PC-3 (cell line): ENCODE data around the gene TRIM37. TPM values are rescaled to one million over a fixed set of nuclear protein-coding genes. Genes with fewer than 3 reads are reported as not detected.

Experiments
- ATAC-seq: fragments of 200-7000 bp; cut with Tn5 transposase; 2 replicates; pipeline ENCODE4 v1.9.1; 2020; ENCODE audit warnings: mild to moderate bottlenecking, moderate library complexity
- BruUV-seq: library from RNA; stranded (reverse); fragments of 400-500 nt; replicated peaks from 2 replicates; lab custom pipeline; 2021; lab: Mats Ljungman, UMichigan
- CTCF ChIA-PET: fragments of 300-600 bp; sonication (Branson Sonifier 250); formaldehyde crosslinking; loops from one replicate; lab custom pipeline; 2022; ENCODE audit warnings: antibody characterized with exemption; lab: Charles Lee
- POLR2A ChIA-PET: fragments of 300-600 bp; sonication (Branson Sonifier 250); formaldehyde crosslinking; loops from one replicate; lab custom pipeline; 2022; ENCODE audit warnings: antibody characterized with exemption; ENCODE audit not compliant: unreplicated experiment; lab: Charles Lee
- DNase-seq: peaks from one replicate; pipeline ENCODE4 v3.0.0-alpha.2; 2015
- H2AFZ ChIP-seq: fragments of 300-600 bp; sonication (generic); 2 replicates; pipeline ENCODE4 v1.6.0; 2016; ENCODE audit warnings: antibody characterized with exemption, low read length
- H3F3A ChIP-seq: fragments of 300-600 bp; sonication (generic); one replicate; pipeline ENCODE4 v1.6.0; 2017; ENCODE audit warnings: antibody characterized with exemption, low read length, control low read depth, mild to moderate bottlenecking; ENCODE audit not compliant: unreplicated experiment
- H3K27ac ChIP-seq: fragments of 300-600 bp; sonication (generic); 2 replicates; pipeline ENCODE4 v1.5.1; 2016; ENCODE audit warnings: mild to moderate bottlenecking, low read length
- H3K27me3 ChIP-seq: fragments of 300-600 bp; sonication (generic); 2 replicates; pipeline ENCODE4 v1.6.1; 2016; ENCODE audit warnings: low read length, mixed read lengths
- H3K36me3 ChIP-seq: fragments of 300-600 bp; sonication (generic); 2 replicates; pipeline ENCODE4 v1.6.1; 2016; ENCODE audit warnings: low read depth, mixed run types, low read length, mixed read lengths
- H3K4me1 ChIP-seq: fragments of 300-600 bp; sonication (generic); 2 replicates; pipeline ENCODE4 v1.5.1; 2016; ENCODE audit warnings: low read length; ENCODE audit not compliant: insufficient read depth
- H3K4me2 ChIP-seq: fragments of 300-600 bp; sonication (generic); 2 replicates; pipeline ENCODE4 v1.6.0; 2016; ENCODE audit warnings: low read length
- H3K4me3 ChIP-seq: fragments of 300-600 bp; sonication (generic); 2 replicates; pipeline ENCODE4 v1.5.1; 2016; ENCODE audit warnings: mild to moderate bottlenecking, low read length, mixed read lengths
- H3K79me2 ChIP-seq: fragments of 300-600 bp; sonication (generic); 2 replicates; pipeline ENCODE4 v1.6.1; 2017; ENCODE audit warnings: low read length, mixed read lengths
- H3K9ac ChIP-seq: fragments of 300-600 bp; sonication (generic); 2 replicates; pipeline ENCODE4 v1.6.0; 2016; ENCODE audit warnings: mild to moderate bottlenecking, low read length
- H3K9me2 ChIP-seq: fragments of 300-600 bp; sonication (generic); replicated peaks from 2 replicates; pipeline ENCODE4 v1.6.1; 2016; ENCODE audit warnings: mixed run types, low read length, mixed read lengths
- H3K9me3 ChIP-seq: fragments of 300-600 bp; sonication (generic); 2 replicates; pipeline ENCODE4 v1.6.1; 2016; ENCODE audit warnings: low read length, mixed read lengths
- H4K20me1 ChIP-seq: fragments of 300-600 bp; sonication (generic); 2 replicates; pipeline ENCODE4 v1.6.1; 2016; ENCODE audit warnings: low read length, mixed read lengths
- CTCF ChIP-seq: fragments of 300-600 bp; sonication (generic); conservative IDR thresholded peaks from 2 replicates; pipeline ENCODE4 v1.5.1; 2017; ENCODE audit warnings: antibody characterized with exemption, low read depth, mild to moderate bottlenecking, low read length
- EZH2 ChIP-seq: fragments of 300-600 bp; sonication (generic); IDR thresholded peaks from one replicate; pipeline ENCODE4 v1.6.1; 2017; ENCODE audit warnings: antibody characterized with exemption, mild to moderate bottlenecking, low read length; ENCODE audit not compliant: unreplicated experiment
- EZH2phosphoT487 ChIP-seq: fragments of 300-600 bp; sonication (generic); IDR thresholded peaks from 2 replicates; pipeline ENCODE4 v1.6.1; 2018; ENCODE audit warnings: mild to moderate bottlenecking, antibody characterized with exemption, low read length, borderline replicate concordance
- intact Hi-C: fragments of 100-400 bp; cut with micrococcal nuclease; formaldehyde crosslinking; loops from 2 replicates; pipeline ENCODE4 v1.9.0; 2023
- total RNA-seq: library from RNA; depleted of rRNA; stranded (reverse); fragments of >200 nt; gene quantifications from 2 replicates; pipeline ENCODE4 v1.2.3, GENCODE V29; 2014

The TRIM37 gene
- total RNA-seq, 1 experiment from 2014 or later: 35.1 TPM

- H3K27ac ChIP-seq: no peak overlapping the region
- intact Hi-C loops: no loop called here
- H3K9ac ChIP-seq: no peak overlapping the region
- H2AFZ ChIP-seq: no peak overlapping the region
- H3K4me2 ChIP-seq: no peak overlapping the region
- H3K36me3 ChIP-seq: peaks cover 15% of the 10 kb centered on the region
- no peaks in the 10 kb centered on the region for H3K9me3 ChIP-seq
- ChIA-PET CTCF (no interaction called here), POLR2A (no interaction called here)
- BruUV-seq: TSS peak; percentile 35
- H3K9me2 ChIP-seq: no peaks in the 10 kb centered on the region
- H4K20me1 ChIP-seq: no peaks in the 10 kb centered on the region
- H3K4me3 ChIP-seq: no peak overlapping the region
- H3K79me2 ChIP-seq: peaks cover 42% of the 10 kb centered on the region
- peaks cover 10% of the 10 kb centered on the region for H3K4me1 ChIP-seq
- TF ChIP-seq EZH2: no peak
- H3F3A ChIP-seq: no peaks in the 10 kb centered on the region
- no peaks in the 10 kb centered on the region for H3K27me3 ChIP-seq
- ATAC-seq (no peak), DNase-seq (no peak)
Observed at GRCh38 chr17:59111539-59111938, 4.9 kb upstream of the TRIM37 start.

GRCh38 chr17:59110973-59111372, 4.3 kb upstream of the TRIM37 start:
- H2AFZ ChIP-seq: no peak overlapping the region
- no peak overlapping the region for H3K4me2 ChIP-seq
- no peaks in the 10 kb centered on the region for H3K9me2 ChIP-seq
- 0 out of 2 replicates have a peak, but pooled peaks cover under 1% of the 10 kb centered on the region for H4K20me1 ChIP-seq
- TF ChIP-seq EZH2: no peak
- TF ChIP-seq EZH2phosphoT487: no peak
- TF ChIP-seq CTCF: no peak
- peaks cover 47% of the 10 kb centered on the region for H3K79me2 ChIP-seq
- CTCF ChIA-PET: no interaction called here
- no peaks in the 10 kb centered on the region for H3F3A ChIP-seq
- peaks cover 10% of the 10 kb centered on the region for H3K4me1 ChIP-seq
- H3K9me3 ChIP-seq: no peaks in the 10 kb centered on the region
- no peak overlapping the region for H3K27ac ChIP-seq
- no peak overlapping the region for H3K4me3 ChIP-seq
- POLR2A ChIA-PET: interaction anchor here (0.6 kb wide), 1 partner anchor 8 kb away, joined by 9 read pairs; no protein-coding TSS in a partner anchor
- H3K27me3 ChIP-seq: no peaks in the 10 kb centered on the region
- ATAC-seq (no peak), DNase-seq (no peak)
- no TSS peak for BruUV-seq
- H3K9ac ChIP-seq: no peak overlapping the region
- intact Hi-C loops: no loop called here
- peaks cover 15% of the 10 kb centered on the region for H3K36me3 ChIP-seq

- ChIA-PET CTCF (no interaction called here), POLR2A (no interaction called here)
- H3K9me3 ChIP-seq: no peaks in the 10 kb centered on the region
- peak overlapping the region; percentile 93 for H3K4me2 ChIP-seq
- no peak for ATAC-seq
- no peak overlapping the region for H2AFZ ChIP-seq
- no peaks in the 10 kb centered on the region for H3F3A ChIP-seq
- no peak overlapping the region for H3K27ac ChIP-seq
- no peaks in the 10 kb centered on the region for H3K27me3 ChIP-seq
- H3K4me3 ChIP-seq: peak overlapping the region; percentile 87; the same call in 1 of the 2 replicates
- H3K9ac ChIP-seq: no peak overlapping the region
- no peaks in the 10 kb centered on the region for H3K9me2 ChIP-seq
- no peak for DNase-seq
- no peak for TF ChIP-seq EZH2
- no peak for TF ChIP-seq EZH2phosphoT487
- no peak for TF ChIP-seq CTCF
- H4K20me1 ChIP-seq: peaks cover 21% of the 10 kb centered on the region; the same call in 1 of the 2 replicates
- no TSS peak for BruUV-seq
- peaks cover 24% of the 10 kb centered on the region for H3K4me1 ChIP-seq
- peaks cover 61% of the 10 kb centered on the region for H3K79me2 ChIP-seq
- intact Hi-C loops: loop anchor here (5.0 kb wide), 1 partner anchor 114 kb away; the partner anchor contains the start of gene GDPD1
- 0 out of 2 replicates have a peak, but pooled peaks cover 8% of the 10 kb centered on the region for H3K36me3 ChIP-seq
Observed at GRCh38 chr17:59108400-59109102, 1.9 kb upstream of the TRIM37 start.
